D721Med (cell line): Measurements from ENCODE around the gene GPC6.
"Not testable (repeated sequence)": the region's sequence is repeated elsewhere in the genome, so short reads cannot be mapped to it uniquely, and the experiment has no call there.

Source experiments
- DNase-seq: peaks from one replicate; pipeline ENCODE4 v3.0.0; 2011; ENCODE audit warnings: low spot score; ENCODE audit not compliant: insufficient read length
- FAIRE-seq: peaks from 2 replicates; lab custom pipeline; 2011; peaks lifted over from hg19 to GRCh38; lab: Jason Lieb, UNC
- CTCF ChIP-seq: IDR thresholded peaks from 2 replicates; pipeline ENCODE4 v1.5.1; 2012; ENCODE audit warnings: mild to moderate bottlenecking, control low read depth; ENCODE audit not compliant: insufficient read depth; ENCODE audit errors: missing control alignments

Gene GPC6

GRCh38 chr13:94298346-94298745 is 1071.7 kb downstream of the GPC6 start:
- no peak for FAIRE-seq

DNA sequence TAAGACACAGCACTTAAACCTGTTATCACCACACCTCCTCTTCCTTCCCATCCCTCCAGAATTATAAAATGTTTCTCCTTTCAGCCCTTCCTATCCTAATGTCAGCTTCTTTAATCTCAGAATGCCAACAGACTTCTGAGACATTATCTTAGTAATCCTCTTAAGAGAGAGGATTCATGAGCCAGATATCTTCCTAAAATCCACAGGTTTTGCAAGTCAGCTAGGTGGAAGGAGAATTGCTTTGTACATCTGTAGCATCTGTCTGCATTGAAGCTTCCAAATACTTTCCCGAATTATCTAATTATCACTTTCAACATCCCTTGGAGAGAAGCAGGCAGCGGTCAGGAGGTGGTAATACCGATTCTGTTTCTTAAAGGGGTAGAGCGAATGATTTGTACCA is 1073.8 kb downstream of the GPC6 start:
- FAIRE-seq (peak; percentile 96), DNase-seq (no peak)
- TF ChIP-seq CTCF: no peak

More at GRCh38 chr13:94298346-94298745, 1071.7 kb downstream of the GPC6 start:
- DNase-seq: no peak
- TF ChIP-seq CTCF: no peak

DNA sequence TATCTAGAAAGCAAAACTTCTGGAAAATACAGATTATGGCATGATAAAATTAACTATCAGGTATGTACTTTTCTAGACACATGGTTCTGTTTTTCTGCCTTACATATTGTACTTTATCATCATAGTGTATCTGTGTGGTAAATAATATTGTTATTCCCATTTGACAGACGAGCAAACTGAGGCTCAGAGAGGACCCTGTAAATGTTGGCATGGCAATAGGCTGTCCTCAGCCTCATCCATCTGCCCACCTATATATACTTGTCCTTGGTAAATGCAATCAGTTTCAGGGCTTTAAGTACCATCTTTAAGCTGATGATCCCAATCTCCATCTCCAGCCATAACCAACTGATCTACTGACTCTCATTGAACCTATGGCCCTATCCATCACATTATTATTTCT is 1074.9 kb downstream of the GPC6 start:
- FAIRE-seq: peak; percentile 76
- no peak for DNase-seq
- no peak for TF ChIP-seq CTCF

GRCh38 chr13:94302847-94303565 is 1076.4 kb downstream of the GPC6 start:
- FAIRE-seq, DNase-seq: not testable (repeated sequence)

GRCh38 chr13:94303644-94304174 is 1077.1 kb downstream of the GPC6 start:
- no peak for DNase-seq
- no peak for TF ChIP-seq CTCF
- no peak for FAIRE-seq

GRCh38 chr13:94305033-94305432 is 1078.4 kb downstream of the GPC6 start:
- FAIRE-seq: no peak

GRCh38 chr13:94305463-94305862 is 1078.9 kb downstream of the GPC6 start:
- no peak for FAIRE-seq
- no peak for TF ChIP-seq CTCF
- no peak for DNase-seq

More at GRCh38 chr13:94305033-94305432, 1078.4 kb downstream of the GPC6 start:
- DNase-seq: no peak
- TF ChIP-seq CTCF: no peak
